ENCODE data around the gene TUBB2A. TPM values are rescaled to one million over a fixed set of nuclear protein-coding genes. Genes with fewer than 3 reads are reported as not detected.

Gene TUBB2A
- total RNA-seq, 1 experiment from 2014 or later, result 33.3 TPM

DNA sequence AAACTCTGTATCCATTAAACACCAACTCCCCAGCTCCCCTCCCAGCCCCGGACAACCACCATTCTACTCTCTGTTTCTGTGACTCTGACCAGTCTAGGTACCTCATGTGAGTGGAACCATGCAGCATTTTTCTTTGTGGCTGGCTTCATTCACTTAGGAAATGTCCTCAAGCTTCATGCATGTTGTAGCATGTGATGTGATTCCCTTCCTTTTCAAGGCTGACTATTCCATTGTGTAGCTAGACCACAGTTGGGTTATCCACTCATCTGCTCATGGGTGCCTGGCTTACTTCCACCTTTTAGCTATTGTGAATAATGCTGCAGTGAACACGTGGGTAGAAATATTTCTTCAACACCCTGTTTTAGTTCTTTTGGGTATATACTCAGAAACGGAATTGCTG, 47.6 kb downstream of the TUBB2A start:
- intact Hi-C loops (cut with micrococcal nuclease; ENCODE audit: unreplicated experiment), result no loop called here
- H3K4me3 ChIP-seq (ENCODE audit: low read depth in 2 of 2, low read length in 2 of 2), result no peak overlapping the region
- H3K27ac ChIP-seq (ENCODE audit: low read length), result no peak overlapping the region
- no peaks in the 10 kb centered on the region for H3K9me3 ChIP-seq (ENCODE audit: control insufficient read depth, insufficient read depth, low read depth, low read length)
- TF ChIP-seq, protein P1, sequence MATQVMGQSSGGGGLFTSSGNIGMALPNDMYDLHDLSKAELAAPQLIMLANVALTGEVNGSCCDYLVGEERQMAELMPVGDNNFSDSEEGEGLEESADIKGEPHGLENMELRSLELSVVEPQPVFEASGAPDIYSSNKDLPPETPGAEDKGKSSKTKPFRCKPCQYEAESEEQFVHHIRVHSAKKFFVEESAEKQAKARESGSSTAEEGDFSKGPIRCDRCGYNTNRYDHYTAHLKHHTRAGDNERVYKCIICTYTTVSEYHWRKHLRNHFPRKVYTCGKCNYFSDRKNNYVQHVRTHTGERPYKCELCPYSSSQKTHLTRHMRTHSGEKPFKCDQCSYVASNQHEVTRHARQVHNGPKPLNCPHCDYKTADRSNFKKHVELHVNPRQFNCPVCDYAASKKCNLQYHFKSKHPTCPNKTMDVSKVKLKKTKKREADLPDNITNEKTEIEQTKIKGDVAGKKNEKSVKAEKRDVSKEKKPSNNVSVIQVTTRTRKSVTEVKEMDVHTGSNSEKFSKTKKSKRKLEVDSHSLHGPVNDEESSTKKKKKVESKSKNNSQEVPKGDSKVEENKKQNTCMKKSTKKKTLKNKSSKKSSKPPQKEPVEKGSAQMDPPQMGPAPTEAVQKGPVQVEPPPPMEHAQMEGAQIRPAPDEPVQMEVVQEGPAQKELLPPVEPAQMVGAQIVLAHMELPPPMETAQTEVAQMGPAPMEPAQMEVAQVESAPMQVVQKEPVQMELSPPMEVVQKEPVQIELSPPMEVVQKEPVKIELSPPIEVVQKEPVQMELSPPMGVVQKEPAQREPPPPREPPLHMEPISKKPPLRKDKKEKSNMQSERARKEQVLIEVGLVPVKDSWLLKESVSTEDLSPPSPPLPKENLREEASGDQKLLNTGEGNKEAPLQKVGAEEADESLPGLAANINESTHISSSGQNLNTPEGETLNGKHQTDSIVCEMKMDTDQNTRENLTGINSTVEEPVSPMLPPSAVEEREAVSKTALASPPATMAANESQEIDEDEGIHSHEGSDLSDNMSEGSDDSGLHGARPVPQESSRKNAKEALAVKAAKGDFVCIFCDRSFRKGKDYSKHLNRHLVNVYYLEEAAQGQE (IDR thresholded peaks at IDR 0.05; ENCODE audit: insufficient read depth in 1 of 2, low read depth in 2 of 2, low read length in 1 of 2), result no peak
- TF ChIP-seq, protein P2, sequence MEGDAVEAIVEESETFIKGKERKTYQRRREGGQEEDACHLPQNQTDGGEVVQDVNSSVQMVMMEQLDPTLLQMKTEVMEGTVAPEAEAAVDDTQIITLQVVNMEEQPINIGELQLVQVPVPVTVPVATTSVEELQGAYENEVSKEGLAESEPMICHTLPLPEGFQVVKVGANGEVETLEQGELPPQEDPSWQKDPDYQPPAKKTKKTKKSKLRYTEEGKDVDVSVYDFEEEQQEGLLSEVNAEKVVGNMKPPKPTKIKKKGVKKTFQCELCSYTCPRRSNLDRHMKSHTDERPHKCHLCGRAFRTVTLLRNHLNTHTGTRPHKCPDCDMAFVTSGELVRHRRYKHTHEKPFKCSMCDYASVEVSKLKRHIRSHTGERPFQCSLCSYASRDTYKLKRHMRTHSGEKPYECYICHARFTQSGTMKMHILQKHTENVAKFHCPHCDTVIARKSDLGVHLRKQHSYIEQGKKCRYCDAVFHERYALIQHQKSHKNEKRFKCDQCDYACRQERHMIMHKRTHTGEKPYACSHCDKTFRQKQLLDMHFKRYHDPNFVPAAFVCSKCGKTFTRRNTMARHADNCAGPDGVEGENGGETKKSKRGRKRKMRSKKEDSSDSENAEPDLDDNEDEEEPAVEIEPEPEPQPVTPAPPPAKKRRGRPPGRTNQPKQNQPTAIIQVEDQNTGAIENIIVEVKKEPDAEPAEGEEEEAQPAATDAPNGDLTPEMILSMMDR (IDR thresholded peaks at IDR 0.05), result no peak
- TF ChIP-seq TCF7L2 (IDR thresholded peaks at IDR 0.05; ENCODE audit: low read depth, low read length), result no peak
- no peak for TF ChIP-seq POLR2AphosphoS5 (IDR thresholded peaks at IDR 0.05; ENCODE audit: low read depth, low read length)
- TF ChIP-seq SIN3A (IDR thresholded peaks at IDR 0.05; ENCODE audit: borderline replicate concordance, insufficient read depth, low read depth, low read length), result no peak
- no TSS peak for BruUV-seq (replicated peaks)
- peaks cover 33% of the 10 kb centered on the region for H3K36me3 ChIP-seq (ENCODE audit: control insufficient read depth, insufficient read depth, low read length)
- ChIA-PET CTCF (no interaction called here), POLR2A (no interaction called here)
- ATAC-seq (no peak), DNase-seq (ENCODE audit: low read depth, low spot score) (no peak)
- H3K4me1 ChIP-seq (ENCODE audit: control insufficient read depth, insufficient read depth, low read length), result no peaks in the 10 kb centered on the region
- in situ Hi-C loops (cut with HindIII; ENCODE audit: low pct_unique_long_range_greater_than_20kb, low sequenced_read_pairs), result no loop called here
- no peaks in the 10 kb centered on the region for H3K27me3 ChIP-seq (ENCODE audit: control insufficient read depth, insufficient read depth, low read length)

DNA sequence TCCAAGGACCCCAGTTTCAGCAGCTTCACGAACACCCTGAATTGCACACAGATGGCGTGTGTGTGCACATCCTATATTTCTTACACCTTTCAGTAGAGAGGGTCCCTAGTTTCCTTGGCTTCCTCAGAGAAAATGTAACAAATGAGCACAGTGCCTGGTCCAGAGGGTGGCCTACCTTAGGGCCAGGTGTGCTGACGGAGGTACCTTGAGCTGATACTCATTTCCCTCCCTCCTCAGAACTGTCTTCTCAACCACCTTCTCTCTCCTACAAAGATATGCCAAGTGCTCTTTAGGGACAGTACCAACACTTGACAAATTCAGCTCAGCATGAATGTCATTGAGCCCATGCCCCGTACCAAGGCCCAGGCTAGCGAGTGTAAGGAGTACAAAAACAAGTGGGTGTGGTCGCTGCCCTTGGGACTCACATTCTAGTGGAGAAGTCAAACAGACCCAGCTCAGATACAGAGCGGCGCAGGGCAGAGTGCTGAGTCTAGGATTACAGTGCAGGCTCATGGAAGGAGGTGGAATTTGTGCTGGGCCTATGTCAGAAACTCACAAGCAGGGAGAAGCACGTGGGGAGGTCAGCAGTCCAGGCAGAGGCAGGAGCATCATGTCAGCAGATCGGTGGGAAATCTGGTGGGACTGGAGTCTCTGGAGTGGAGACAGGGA, 48.5 kb downstream of the TUBB2A start:
- CTCF ChIA-PET, result no interaction called here

More for the DNA sequence above, 48.5 kb downstream of the TUBB2A start:
- Histone ChIP-seq H3K27ac (ENCODE audit: low read length) (no peak overlapping the region), H3K27me3 (ENCODE audit: control insufficient read depth, insufficient read depth, low read length) (no peaks in the 10 kb centered on the region), H3K4me1 (ENCODE audit: control insufficient read depth, insufficient read depth, low read length) (no peaks in the 10 kb centered on the region), H3K9me3 (ENCODE audit: control insufficient read depth, insufficient read depth, low read depth, low read length) (no peaks in the 10 kb centered on the region), H3K36me3 (ENCODE audit: control insufficient read depth, insufficient read depth, low read length) (peaks cover 33% of the 10 kb centered on the region), H3K4me3 (ENCODE audit: low read depth in 2 of 2, low read length in 2 of 2) (no peak overlapping the region)
- DNase-seq (ENCODE audit: low read depth, low spot score), result no peak
- POLR2A ChIA-PET, result no interaction called here
- intact Hi-C loops (cut with micrococcal nuclease; ENCODE audit: unreplicated experiment) (no loop called here), in situ Hi-C loops (cut with HindIII; ENCODE audit: low pct_unique_long_range_greater_than_20kb, low sequenced_read_pairs) (no loop called here)
- no TSS peak for BruUV-seq (replicated peaks)
- 0 out of 2 replicates have a peak, but pooled peaks have one; percentile 23 for ATAC-seq
- TF ChIP-seq SIN3A (IDR thresholded peaks at IDR 0.05; ENCODE audit: borderline replicate concordance, insufficient read depth, low read depth, low read length), result no peak
- TF ChIP-seq, protein P2 (IDR thresholded peaks at IDR 0.05), result no peak
- TF ChIP-seq, protein P1 (IDR thresholded peaks at IDR 0.05; ENCODE audit: insufficient read depth in 1 of 2, low read depth in 2 of 2, low read length in 1 of 2), result no peak
- TF ChIP-seq TCF7L2 (IDR thresholded peaks at IDR 0.05; ENCODE audit: low read depth, low read length), result no peak
- no peak for TF ChIP-seq POLR2AphosphoS5 (IDR thresholded peaks at IDR 0.05; ENCODE audit: low read depth, low read length)

Data from Panc1 (cell line).